Adrenal gland (tissue), 5 donors: Measurements from ENCODE around the gene ACTR6.

Source experiments
- POLR2A ChIP-seq, 2 donors: fragments of 450-650 bp; IDR thresholded peaks; one replicate each; pipeline ENCODE4 v1.6.1; 2017; ENCODE audit warnings: antibody characterized with exemption in 2 of 2, mild to moderate bottlenecking in 2 of 2, moderate library complexity in 1 of 2
- TF ChIP-seq, protein P1 (sequence below), 6 experiments: fragments of 450-650 bp in 4 of 6; fragments of 200-600 bp in 2 of 6; sonication (generic) in 1 of 6; IDR thresholded peaks; 1 replicate in 5 of 6; 2 replicates in 1 of 6; pipeline versions ENCODE4 v1.5.1 to v1.8.0; 2016 to 2021; ENCODE audit warnings: antibody characterized with exemption in 6 of 6, mild to moderate bottlenecking in 2 of 6, moderate library complexity in 1 of 6
- donor health status: DM: no; HTN: no; CAD: no.

GRCh38 chr12:100253437-100253836, 52.8 kb downstream of the ACTR6 start:
- no peak for TF ChIP-seq POLR2A (IDR thresholded peaks at IDR 0.05)
- TF ChIP-seq, protein P1, sequence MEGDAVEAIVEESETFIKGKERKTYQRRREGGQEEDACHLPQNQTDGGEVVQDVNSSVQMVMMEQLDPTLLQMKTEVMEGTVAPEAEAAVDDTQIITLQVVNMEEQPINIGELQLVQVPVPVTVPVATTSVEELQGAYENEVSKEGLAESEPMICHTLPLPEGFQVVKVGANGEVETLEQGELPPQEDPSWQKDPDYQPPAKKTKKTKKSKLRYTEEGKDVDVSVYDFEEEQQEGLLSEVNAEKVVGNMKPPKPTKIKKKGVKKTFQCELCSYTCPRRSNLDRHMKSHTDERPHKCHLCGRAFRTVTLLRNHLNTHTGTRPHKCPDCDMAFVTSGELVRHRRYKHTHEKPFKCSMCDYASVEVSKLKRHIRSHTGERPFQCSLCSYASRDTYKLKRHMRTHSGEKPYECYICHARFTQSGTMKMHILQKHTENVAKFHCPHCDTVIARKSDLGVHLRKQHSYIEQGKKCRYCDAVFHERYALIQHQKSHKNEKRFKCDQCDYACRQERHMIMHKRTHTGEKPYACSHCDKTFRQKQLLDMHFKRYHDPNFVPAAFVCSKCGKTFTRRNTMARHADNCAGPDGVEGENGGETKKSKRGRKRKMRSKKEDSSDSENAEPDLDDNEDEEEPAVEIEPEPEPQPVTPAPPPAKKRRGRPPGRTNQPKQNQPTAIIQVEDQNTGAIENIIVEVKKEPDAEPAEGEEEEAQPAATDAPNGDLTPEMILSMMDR (IDR thresholded peaks at IDR 0.05), result no peak
